HG02763 (cell line): ENCODE results near the gene SRSF6.
"Not testable (repeated sequence)": the region's sequence is repeated elsewhere in the genome, so short reads cannot be mapped to it uniquely, and the experiment has no call there.

Source experiments
- ATAC-seq: cut with Tn5 transposase; IDR thresholded peaks from one replicate; pipeline ENCODE4 v1.9.1; 2021; ENCODE audit warnings: mild to moderate bottlenecking, moderate library complexity; ENCODE audit not compliant: unreplicated experiment

Gene SRSF6

GRCh38 chr20:43448748-43449535 is 8.8 kb upstream of the SRSF6 start:
- ATAC-seq = no peak

GRCh38 chr20:43450841-43451799 is 6.6 kb upstream of the SRSF6 start:
- ATAC-seq = no peak

- no peak for ATAC-seq
Observed at GRCh38 chr20:43452404-43453126, 5.1 kb upstream of the SRSF6 start.

- ATAC-seq = not testable (repeated sequence)
Observed at GRCh38 chr20:43456252-43456651, 1.4 kb upstream of the SRSF6 start.

GRCh38 chr20:43456809-43457639 is 672 bp upstream of the SRSF6 start:
- peak; percentile 72 for ATAC-seq

- peak; percentile 15 for ATAC-seq
Observed at GRCh38 chr20:43458422-43458924, 777 bp downstream of the SRSF6 start.

GRCh38 chr20:43459022-43459942 is 1.6 kb downstream of the SRSF6 start:
- no peak for ATAC-seq

- ATAC-seq = no peak
Observed at GRCh38 chr20:43460172-43460829, 2.6 kb downstream of the SRSF6 start.

- ATAC-seq = no peak
Observed at GRCh38 chr20:43460830-43461200, 3.1 kb downstream of the SRSF6 start.

GRCh38 chr20:43461894-43462659 is 4.4 kb downstream of the SRSF6 start:
- no peak for ATAC-seq

- ATAC-seq = no peak
Observed at GRCh38 chr20:43462660-43463526, 5.2 kb downstream of the SRSF6 start.

GRCh38 chr20:43463527-43464218 is 6.0 kb downstream of the SRSF6 start:
- ATAC-seq = no peak

GRCh38 chr20:43464219-43464790 is 6.6 kb downstream of the SRSF6 start:
- no peak for ATAC-seq

GRCh38 chr20:43465625-43465943 is 7.9 kb downstream of the SRSF6 start:
- ATAC-seq = no peak

GRCh38 chr20:43467589-43467988 is 9.9 kb downstream of the SRSF6 start:
- ATAC-seq = no peak
